NB4 (cell line): ENCODE measurements around the gene STEAP4.
"Not testable (repeated sequence)": the region's sequence is repeated elsewhere in the genome, so short reads cannot be mapped to it uniquely, and the experiment has no call there.

Experiments used
- DNase-seq: peaks from one replicate; pipeline ENCODE4 v3.0.0; 2010; ENCODE audit warnings: low read depth
- H3K4me3 ChIP-seq: one replicate; pipeline ENCODE4 v1.5.1; 2011; ENCODE audit warnings: mild to moderate bottlenecking, low read depth, low read length, moderate library complexity
- MAX ChIP-seq: IDR thresholded peaks from 2 replicates; pipeline ENCODE4 v1.6.1; 2011; ENCODE audit warnings: low read depth, low read length
- MYC ChIP-seq: IDR thresholded peaks from 2 replicates; pipeline ENCODE4 v1.6.1; 2011; ENCODE audit warnings: low read depth, low read length
- POLR2A ChIP-seq: IDR thresholded peaks from 2 replicates; pipeline ENCODE4 v1.6.1; 2011; ENCODE audit warnings: mild to moderate bottlenecking; ENCODE audit not compliant: insufficient read length; ENCODE audit errors: extremely low read depth
- TF ChIP-seq, protein P1 (sequence below): IDR thresholded peaks from one replicate; pipeline ENCODE4 v1.5.1; 2012; ENCODE audit warnings: low read depth, low read length

STEAP4 gene

DNA sequence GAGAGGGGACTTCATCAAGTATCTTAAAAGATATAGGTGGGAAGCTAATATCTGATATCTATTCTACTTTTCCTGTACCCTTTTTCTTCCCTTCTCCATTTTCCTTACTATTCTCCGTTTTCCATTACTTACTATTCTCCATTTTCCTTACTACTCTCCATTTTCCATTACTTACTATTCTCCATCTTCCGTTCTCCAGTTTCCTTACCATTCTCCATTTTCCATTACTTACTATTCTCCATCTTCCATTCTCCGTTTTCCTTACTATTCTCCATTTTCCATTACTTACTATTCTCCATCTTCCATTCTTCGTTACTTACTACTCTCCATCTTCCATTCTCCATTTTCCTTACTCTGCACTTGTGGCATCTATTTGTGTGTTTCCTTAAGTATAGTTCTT lies 39.3 kb downstream of the STEAP4 start:
- no peak overlapping the region for H3K4me3 ChIP-seq
- DNase-seq = no peak
- TF ChIP-seq POLR2A (no peak), MAX (no peak), MYC (no peak)
- TF ChIP-seq, protein P1, sequence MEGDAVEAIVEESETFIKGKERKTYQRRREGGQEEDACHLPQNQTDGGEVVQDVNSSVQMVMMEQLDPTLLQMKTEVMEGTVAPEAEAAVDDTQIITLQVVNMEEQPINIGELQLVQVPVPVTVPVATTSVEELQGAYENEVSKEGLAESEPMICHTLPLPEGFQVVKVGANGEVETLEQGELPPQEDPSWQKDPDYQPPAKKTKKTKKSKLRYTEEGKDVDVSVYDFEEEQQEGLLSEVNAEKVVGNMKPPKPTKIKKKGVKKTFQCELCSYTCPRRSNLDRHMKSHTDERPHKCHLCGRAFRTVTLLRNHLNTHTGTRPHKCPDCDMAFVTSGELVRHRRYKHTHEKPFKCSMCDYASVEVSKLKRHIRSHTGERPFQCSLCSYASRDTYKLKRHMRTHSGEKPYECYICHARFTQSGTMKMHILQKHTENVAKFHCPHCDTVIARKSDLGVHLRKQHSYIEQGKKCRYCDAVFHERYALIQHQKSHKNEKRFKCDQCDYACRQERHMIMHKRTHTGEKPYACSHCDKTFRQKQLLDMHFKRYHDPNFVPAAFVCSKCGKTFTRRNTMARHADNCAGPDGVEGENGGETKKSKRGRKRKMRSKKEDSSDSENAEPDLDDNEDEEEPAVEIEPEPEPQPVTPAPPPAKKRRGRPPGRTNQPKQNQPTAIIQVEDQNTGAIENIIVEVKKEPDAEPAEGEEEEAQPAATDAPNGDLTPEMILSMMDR = no peak

- DNase-seq = peak; percentile 79
- not testable (repeated sequence) for H3K4me3 ChIP-seq
These were observed 41.7 kb downstream of the STEAP4 start for GRCh38 chr7:88264987-88265386.

- TF ChIP-seq MAX = no peak
- no peak overlapping the region for H3K4me3 ChIP-seq
- no peak for DNase-seq
These were observed 44.1 kb downstream of the STEAP4 start for GRCh38 chr7:88262562-88262961.

DNA sequence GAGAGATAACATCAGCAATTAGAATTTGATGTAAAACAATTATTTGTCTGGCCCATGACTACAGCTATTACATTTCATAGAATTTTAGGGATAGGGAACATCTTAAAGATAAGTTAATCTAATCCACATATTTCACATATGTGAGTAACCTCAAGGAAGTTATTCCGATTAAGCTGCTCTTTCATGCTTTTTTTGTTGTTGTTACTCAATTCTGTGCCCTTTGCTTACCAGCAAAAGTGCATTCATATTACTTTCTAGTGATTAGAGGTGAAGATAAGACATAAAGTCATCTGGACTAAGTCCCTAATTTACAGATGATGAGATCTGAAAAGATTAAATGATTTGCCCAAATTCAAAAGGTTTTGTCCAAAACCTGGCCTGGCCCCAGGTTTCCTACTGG lies 46.0 kb downstream of the STEAP4 start:
- TF ChIP-seq MYC = no peak
- TF ChIP-seq, protein P1 = no peak
- TF ChIP-seq MAX = no peak
- TF ChIP-seq POLR2A = no peak
- DNase-seq = no peak
- H3K4me3 ChIP-seq = no peak overlapping the region

DNA sequence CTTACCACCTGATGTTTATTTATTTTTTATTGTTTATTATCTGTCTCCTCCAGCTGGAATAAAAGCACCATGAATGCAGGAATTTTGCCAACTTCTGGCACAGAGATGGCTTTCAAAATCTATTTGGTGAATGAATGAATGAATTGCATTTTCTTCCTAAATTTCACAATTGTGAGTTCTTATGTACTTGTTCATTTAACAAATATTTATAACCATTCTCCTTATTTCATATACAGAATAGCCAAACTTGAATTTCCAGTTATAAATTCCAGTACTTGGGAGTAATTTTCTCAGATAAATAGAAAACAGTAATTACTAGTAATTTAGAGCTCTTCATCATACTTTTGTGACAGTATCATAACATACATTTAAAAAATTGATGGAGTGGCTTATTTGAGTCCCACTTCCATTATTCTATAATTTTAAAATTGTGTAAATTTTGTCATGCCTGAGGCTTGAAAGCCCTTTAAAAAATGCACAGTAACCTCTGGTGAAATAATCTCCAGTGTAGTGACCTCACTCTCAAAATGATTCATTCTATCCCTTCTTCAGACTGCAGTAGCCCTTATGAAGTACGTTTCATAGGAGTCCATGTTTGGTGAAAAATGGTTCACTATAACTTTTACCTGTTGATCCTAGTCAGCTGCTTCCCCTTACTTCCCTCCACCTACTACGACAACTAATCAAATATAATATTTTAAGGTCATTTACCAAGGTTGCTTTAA lies 46.9 kb downstream of the STEAP4 start:
- no peak overlapping the region for H3K4me3 ChIP-seq
- TF ChIP-seq POLR2A (no peak), MAX (no peak), MYC (no peak)
- TF ChIP-seq, protein P1 = no peak
- no peak for DNase-seq

- not testable (repeated sequence) for DNase-seq, H3K4me3 ChIP-seq
These were observed 48.4 kb downstream of the STEAP4 start for GRCh38 chr7:88258296-88258695.

GRCh38 chr7:88256906-88257305 lies 49.8 kb downstream of the STEAP4 start:
- H3K4me3 ChIP-seq = no peak overlapping the region
- TF ChIP-seq POLR2A (no peak), MAX (no peak)
- DNase-seq = no peak

DNA sequence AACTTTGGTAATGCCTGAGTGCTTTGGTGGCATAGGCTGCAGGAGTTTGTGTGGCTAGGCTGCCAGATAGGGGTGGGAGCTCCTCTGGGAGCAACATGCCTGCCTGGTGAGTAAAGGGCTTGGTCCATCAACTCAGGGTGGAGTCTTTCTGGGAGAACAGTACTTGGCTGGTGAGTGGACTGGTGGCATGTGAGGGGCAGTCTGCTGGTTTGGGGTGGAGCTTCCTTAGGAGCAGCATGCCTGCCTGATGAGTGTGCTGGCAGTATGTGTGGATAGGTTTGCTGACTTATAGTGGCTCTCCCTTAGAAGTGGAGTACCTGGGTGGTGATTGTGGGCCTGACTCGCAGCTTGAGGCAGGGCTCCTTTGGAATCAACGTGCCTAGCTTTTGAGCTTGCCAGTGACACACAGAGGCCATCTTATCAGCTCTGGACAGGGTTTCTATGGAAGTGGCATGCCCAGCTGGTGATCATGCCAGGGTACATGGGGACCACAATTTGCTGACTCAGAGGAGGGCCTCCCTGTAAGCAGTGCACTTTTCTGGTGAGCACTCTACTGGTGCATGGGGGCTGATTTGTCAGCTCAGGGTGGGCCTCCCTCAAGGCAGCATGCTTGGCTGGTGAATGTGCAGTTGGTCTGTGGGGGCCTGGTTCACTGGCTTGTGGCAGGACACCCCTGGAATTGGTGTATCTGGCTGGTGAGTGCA lies 51.8 kb downstream of the STEAP4 start:
- DNase-seq = no peak
- TF ChIP-seq POLR2A (no peak), MAX (no peak), MYC (no peak)
- TF ChIP-seq, protein P1 = no peak
- no peak overlapping the region for H3K4me3 ChIP-seq
